PC-3 (cell line): ENCODE data around the gene KCNT1. TPM values are rescaled to one million over a fixed set of nuclear protein-coding genes. Genes with fewer than 3 reads are reported as not detected.

ENCODE experiments used
- ATAC-seq: fragments of 200-7000 bp; cut with Tn5 transposase; 2 replicates; pipeline ENCODE4 v1.9.1; 2020; ENCODE audit warnings: mild to moderate bottlenecking, moderate library complexity
- BruUV-seq: library from RNA; stranded (reverse); fragments of 400-500 nt; replicated peaks from 2 replicates; lab custom pipeline; 2021; lab: Mats Ljungman, UMichigan
- CTCF ChIA-PET: fragments of 300-600 bp; sonication (Branson Sonifier 250); formaldehyde crosslinking; loops from one replicate; lab custom pipeline; 2022; ENCODE audit warnings: antibody characterized with exemption; lab: Charles Lee
- POLR2A ChIA-PET: fragments of 300-600 bp; sonication (Branson Sonifier 250); formaldehyde crosslinking; loops from one replicate; lab custom pipeline; 2022; ENCODE audit warnings: antibody characterized with exemption; ENCODE audit not compliant: unreplicated experiment; lab: Charles Lee
- DNase-seq: peaks from one replicate; pipeline ENCODE4 v3.0.0-alpha.2; 2015
- H2AFZ ChIP-seq: fragments of 300-600 bp; sonication (generic); 2 replicates; pipeline ENCODE4 v1.6.0; 2016; ENCODE audit warnings: antibody characterized with exemption, low read length
- H3F3A ChIP-seq: fragments of 300-600 bp; sonication (generic); one replicate; pipeline ENCODE4 v1.6.0; 2017; ENCODE audit warnings: antibody characterized with exemption, low read length, control low read depth, mild to moderate bottlenecking; ENCODE audit not compliant: unreplicated experiment
- H3K27ac ChIP-seq: fragments of 300-600 bp; sonication (generic); 2 replicates; pipeline ENCODE4 v1.5.1; 2016; ENCODE audit warnings: mild to moderate bottlenecking, low read length
- H3K27me3 ChIP-seq: fragments of 300-600 bp; sonication (generic); 2 replicates; pipeline ENCODE4 v1.6.1; 2016; ENCODE audit warnings: low read length, mixed read lengths
- H3K36me3 ChIP-seq: fragments of 300-600 bp; sonication (generic); 2 replicates; pipeline ENCODE4 v1.6.1; 2016; ENCODE audit warnings: low read depth, mixed run types, low read length, mixed read lengths
- H3K4me1 ChIP-seq: fragments of 300-600 bp; sonication (generic); 2 replicates; pipeline ENCODE4 v1.5.1; 2016; ENCODE audit warnings: low read length; ENCODE audit not compliant: insufficient read depth
- H3K4me2 ChIP-seq: fragments of 300-600 bp; sonication (generic); 2 replicates; pipeline ENCODE4 v1.6.0; 2016; ENCODE audit warnings: low read length
- H3K4me3 ChIP-seq: fragments of 300-600 bp; sonication (generic); 2 replicates; pipeline ENCODE4 v1.5.1; 2016; ENCODE audit warnings: mild to moderate bottlenecking, low read length, mixed read lengths
- H3K79me2 ChIP-seq: fragments of 300-600 bp; sonication (generic); 2 replicates; pipeline ENCODE4 v1.6.1; 2017; ENCODE audit warnings: low read length, mixed read lengths
- H3K9ac ChIP-seq: fragments of 300-600 bp; sonication (generic); 2 replicates; pipeline ENCODE4 v1.6.0; 2016; ENCODE audit warnings: mild to moderate bottlenecking, low read length
- H3K9me2 ChIP-seq: fragments of 300-600 bp; sonication (generic); replicated peaks from 2 replicates; pipeline ENCODE4 v1.6.1; 2016; ENCODE audit warnings: mixed run types, low read length, mixed read lengths
- H3K9me3 ChIP-seq: fragments of 300-600 bp; sonication (generic); 2 replicates; pipeline ENCODE4 v1.6.1; 2016; ENCODE audit warnings: low read length, mixed read lengths
- H4K20me1 ChIP-seq: fragments of 300-600 bp; sonication (generic); 2 replicates; pipeline ENCODE4 v1.6.1; 2016; ENCODE audit warnings: low read length, mixed read lengths
- EZH2 ChIP-seq: fragments of 300-600 bp; sonication (generic); IDR thresholded peaks from one replicate; pipeline ENCODE4 v1.6.1; 2017; ENCODE audit warnings: antibody characterized with exemption, mild to moderate bottlenecking, low read length; ENCODE audit not compliant: unreplicated experiment
- EZH2phosphoT487 ChIP-seq: fragments of 300-600 bp; sonication (generic); IDR thresholded peaks from 2 replicates; pipeline ENCODE4 v1.6.1; 2018; ENCODE audit warnings: mild to moderate bottlenecking, antibody characterized with exemption, low read length, borderline replicate concordance
- intact Hi-C: fragments of 100-400 bp; cut with micrococcal nuclease; formaldehyde crosslinking; loops from 2 replicates; pipeline ENCODE4 v1.9.0; 2023
- total RNA-seq: library from RNA; depleted of rRNA; stranded (reverse); fragments of >200 nt; gene quantifications from 2 replicates; pipeline ENCODE4 v1.2.3, GENCODE V29; 2014
- TF ChIP-seq, protein P1 (sequence below): fragments of 300-600 bp; sonication (generic); conservative IDR thresholded peaks from 2 replicates; pipeline ENCODE4 v1.5.1; 2017; ENCODE audit warnings: antibody characterized with exemption, low read depth, mild to moderate bottlenecking, low read length

The KCNT1 gene
- total RNA-seq, 1 experiment from 2014 or later = not detected

GRCh38 chr9:135693265-135693664 lies 8.7 kb upstream of the KCNT1 start:
- H4K20me1 ChIP-seq = no peaks in the 10 kb centered on the region
- no peaks in the 10 kb centered on the region for H3K27me3 ChIP-seq
- peak overlapping the region; percentile 32 for H2AFZ ChIP-seq
- TF ChIP-seq EZH2 (no peak), EZH2phosphoT487 (no peak)
- TF ChIP-seq, protein P1, sequence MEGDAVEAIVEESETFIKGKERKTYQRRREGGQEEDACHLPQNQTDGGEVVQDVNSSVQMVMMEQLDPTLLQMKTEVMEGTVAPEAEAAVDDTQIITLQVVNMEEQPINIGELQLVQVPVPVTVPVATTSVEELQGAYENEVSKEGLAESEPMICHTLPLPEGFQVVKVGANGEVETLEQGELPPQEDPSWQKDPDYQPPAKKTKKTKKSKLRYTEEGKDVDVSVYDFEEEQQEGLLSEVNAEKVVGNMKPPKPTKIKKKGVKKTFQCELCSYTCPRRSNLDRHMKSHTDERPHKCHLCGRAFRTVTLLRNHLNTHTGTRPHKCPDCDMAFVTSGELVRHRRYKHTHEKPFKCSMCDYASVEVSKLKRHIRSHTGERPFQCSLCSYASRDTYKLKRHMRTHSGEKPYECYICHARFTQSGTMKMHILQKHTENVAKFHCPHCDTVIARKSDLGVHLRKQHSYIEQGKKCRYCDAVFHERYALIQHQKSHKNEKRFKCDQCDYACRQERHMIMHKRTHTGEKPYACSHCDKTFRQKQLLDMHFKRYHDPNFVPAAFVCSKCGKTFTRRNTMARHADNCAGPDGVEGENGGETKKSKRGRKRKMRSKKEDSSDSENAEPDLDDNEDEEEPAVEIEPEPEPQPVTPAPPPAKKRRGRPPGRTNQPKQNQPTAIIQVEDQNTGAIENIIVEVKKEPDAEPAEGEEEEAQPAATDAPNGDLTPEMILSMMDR = no peak
- no peak overlapping the region for H3K27ac ChIP-seq
- H3K9me3 ChIP-seq = no peaks in the 10 kb centered on the region
- CTCF ChIA-PET = no interaction called here
- no peaks in the 10 kb centered on the region for H3F3A ChIP-seq
- H3K4me1 ChIP-seq = no peaks in the 10 kb centered on the region
- ATAC-seq (no peak), DNase-seq (peak; percentile 1)
- no peak overlapping the region for H3K4me3 ChIP-seq
- H3K9ac ChIP-seq = no peak overlapping the region
- no TSS peak for BruUV-seq
- H3K9me2 ChIP-seq = no peaks in the 10 kb centered on the region
- intact Hi-C loops = no loop called here
- H3K79me2 ChIP-seq = no peaks in the 10 kb centered on the region
- POLR2A ChIA-PET = no interaction called here
- H3K4me2 ChIP-seq = no peak overlapping the region
- no peaks in the 10 kb centered on the region for H3K36me3 ChIP-seq

GRCh38 chr9:135693771-135694170 lies 8.2 kb upstream of the KCNT1 start:
- H3K27ac ChIP-seq = no peak overlapping the region
- ChIA-PET POLR2A (no interaction called here), CTCF (no interaction called here)
- H3K9ac ChIP-seq = no peak overlapping the region
- H3K9me2 ChIP-seq = no peaks in the 10 kb centered on the region
- no peaks in the 10 kb centered on the region for H4K20me1 ChIP-seq
- H3K9me3 ChIP-seq = no peaks in the 10 kb centered on the region
- no peak for TF ChIP-seq EZH2
- no peak for TF ChIP-seq EZH2phosphoT487
- TF ChIP-seq, protein P1 = no peak
- H3K79me2 ChIP-seq = no peaks in the 10 kb centered on the region
- no peaks in the 10 kb centered on the region for H3K4me1 ChIP-seq
- intact Hi-C loops = no loop called here
- no peak overlapping the region for H2AFZ ChIP-seq
- ATAC-seq = no peak
- H3K4me2 ChIP-seq = no peak overlapping the region
- H3F3A ChIP-seq = no peaks in the 10 kb centered on the region
- no peaks in the 10 kb centered on the region for H3K27me3 ChIP-seq
- no TSS peak for BruUV-seq
- DNase-seq = no peak
- no peaks in the 10 kb centered on the region for H3K36me3 ChIP-seq
- no peak overlapping the region for H3K4me3 ChIP-seq

- Histone ChIP-seq H2AFZ (no peak overlapping the region), H3K9me3 (no peaks in the 10 kb centered on the region), H3K9me2 (no peaks in the 10 kb centered on the region), H3K4me1 (no peaks in the 10 kb centered on the region), H4K20me1 (no peaks in the 10 kb centered on the region), H3K27ac (no peak overlapping the region), H3K79me2 (no peaks in the 10 kb centered on the region), H3K36me3 (no peaks in the 10 kb centered on the region), H3K4me3 (no peak overlapping the region), H3K4me2 (no peak overlapping the region), H3K27me3 (no peaks in the 10 kb centered on the region), H3K9ac (no peak overlapping the region), H3F3A (no peaks in the 10 kb centered on the region)
- no TSS peak for BruUV-seq
- POLR2A ChIA-PET = no interaction called here
- no peak for DNase-seq
- TF ChIP-seq EZH2 = no peak
- CTCF ChIA-PET = no interaction called here
- no peak for ATAC-seq
- intact Hi-C loops = no loop called here
Observed at GRCh38 chr9:135694414-135694813, 7.6 kb upstream of the KCNT1 start.
